Thyroid gland (tissue), 4 donors: Measurements from ENCODE around the gene SPRED2.

ENCODE experiments used
- CTCF ChIP-seq, 6 experiments: fragments of 200-600 bp in 3 of 6; fragments of 450-650 bp in 3 of 6; sonication (generic) in 3 of 6; IDR thresholded peaks; one replicate each; pipeline ENCODE4 v1.5.1; 2016 to 2019; ENCODE audit warnings: antibody characterized with exemption in 6 of 6, mild to moderate bottlenecking in 2 of 6, inconsistent platforms in 1 of 6, moderate library complexity in 1 of 6
- POLR2A ChIP-seq, 2 donors: fragments of 450-650 bp; IDR thresholded peaks; one replicate each; pipeline ENCODE4 v1.6.1; 2017; ENCODE audit warnings: antibody characterized with exemption in 2 of 2, mild to moderate bottlenecking in 2 of 2, moderate library complexity in 1 of 2

DNA sequence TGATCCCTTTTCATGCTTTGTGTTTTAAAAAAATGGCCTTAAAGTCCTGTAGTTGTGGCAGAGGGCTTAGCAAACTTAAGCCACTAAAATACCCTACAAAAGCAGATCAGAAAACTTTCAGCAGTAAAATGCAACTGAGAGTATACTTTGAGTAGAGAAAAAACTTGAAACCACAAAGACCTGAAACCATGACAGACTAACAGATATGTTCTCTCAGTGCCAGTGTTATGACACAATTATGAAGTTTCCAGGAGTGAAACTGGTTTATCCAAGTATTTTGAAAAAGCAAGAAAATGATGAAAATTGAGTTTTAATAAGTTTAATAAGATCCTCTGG, 74.5 kb downstream of the SPRED2 start:
- TF ChIP-seq CTCF (IDR thresholded peaks at IDR 0.05) (no peak), POLR2A (IDR thresholded peaks at IDR 0.05) (no peak)
